H7 (cell line): ENCODE results near the gene CRIP3. TPM values are rescaled to one million over a fixed set of nuclear protein-coding genes. Genes with fewer than 3 reads are reported as not detected.

Experiments
- DNase-seq: peaks from one replicate; pipeline ENCODE4 v3.0.0; 2012
- H3K27me3 ChIP-seq: 2 replicates; pipeline ENCODE4 v1.6.0; 2011; ENCODE audit warnings: mild to moderate bottlenecking, low read length; ENCODE audit not compliant: control insufficient read depth, insufficient read depth
- H3K36me3 ChIP-seq: replicated peaks from 2 replicates; pipeline ENCODE4 v1.5.1; 2011; ENCODE audit warnings: low read length; ENCODE audit not compliant: control insufficient read depth, insufficient read depth
- H3K4me3 ChIP-seq: 2 replicates; pipeline ENCODE4 v1.5.1; 2011; ENCODE audit warnings: low read depth, mild to moderate bottlenecking, control low read depth, low read length, moderate library complexity; ENCODE audit not compliant: insufficient read depth
- total RNA-seq: library from RNA; depleted of rRNA; stranded (reverse); fragments of >200 nt; shearing (Covaris generic); gene quantifications from 2 replicates; pipeline ENCODE4 v1.2.3, GENCODE V29; 2014

The CRIP3 gene
- total RNA-seq, 1 experiment from 2014 or later: 20.1 TPM

- Histone ChIP-seq H3K36me3 (no peaks in the 10 kb centered on the region; the same call in none of the 2 replicates), H3K27me3 (no peaks in the 10 kb centered on the region), H3K4me3 (no peak overlapping the region)
- peak; percentile 13 for DNase-seq
Observed at GRCh38 chr6:43301081-43301870, 7.3 kb downstream of the CRIP3 start.

DNA sequence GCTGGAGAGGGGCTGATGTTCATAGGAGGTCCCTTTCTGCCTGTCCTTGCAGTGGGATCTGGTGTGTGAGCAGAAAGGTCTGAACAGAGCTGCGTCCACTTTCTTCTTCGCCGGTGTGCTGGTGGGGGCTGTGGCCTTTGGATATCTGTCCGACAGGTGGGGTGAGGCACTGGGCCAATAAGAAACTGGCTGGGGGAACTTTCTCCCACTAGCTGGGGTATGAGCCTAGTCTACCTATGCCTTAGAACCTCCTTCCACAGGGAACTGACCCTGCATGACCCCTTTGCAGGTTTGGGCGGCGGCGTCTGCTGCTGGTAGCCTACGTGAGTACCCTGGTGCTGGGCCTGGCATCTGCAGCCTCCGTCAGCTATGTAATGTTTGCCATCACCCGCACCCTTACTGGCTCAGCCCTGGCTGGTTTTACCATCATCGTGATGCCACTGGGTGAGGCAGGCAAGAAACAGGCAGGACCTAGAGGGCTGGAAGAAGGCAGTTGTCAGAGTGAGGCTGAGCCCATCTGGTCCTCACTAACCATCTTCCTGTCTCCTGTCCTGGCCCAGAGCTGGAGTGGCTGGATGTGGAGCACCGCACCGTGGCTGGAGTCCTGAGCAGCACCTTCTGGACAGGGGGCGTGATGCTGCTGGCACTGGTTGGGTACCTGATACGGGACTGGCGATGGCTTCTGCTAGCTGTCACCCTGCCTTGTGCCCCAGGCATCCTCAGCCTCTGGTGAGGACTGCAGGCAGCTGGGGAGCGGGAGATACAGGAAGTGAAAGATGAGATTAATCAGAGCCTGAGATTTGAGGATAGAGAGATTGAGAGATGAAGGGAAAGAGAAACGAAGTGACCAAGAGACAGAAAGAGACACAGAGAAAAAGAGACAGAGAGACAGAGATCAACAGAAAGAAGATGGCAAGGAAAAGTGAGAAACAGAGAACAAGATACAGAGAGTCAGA, 9.0 kb downstream of the CRIP3 start:
- no peaks in the 10 kb centered on the region for H3K36me3 ChIP-seq

DNA sequence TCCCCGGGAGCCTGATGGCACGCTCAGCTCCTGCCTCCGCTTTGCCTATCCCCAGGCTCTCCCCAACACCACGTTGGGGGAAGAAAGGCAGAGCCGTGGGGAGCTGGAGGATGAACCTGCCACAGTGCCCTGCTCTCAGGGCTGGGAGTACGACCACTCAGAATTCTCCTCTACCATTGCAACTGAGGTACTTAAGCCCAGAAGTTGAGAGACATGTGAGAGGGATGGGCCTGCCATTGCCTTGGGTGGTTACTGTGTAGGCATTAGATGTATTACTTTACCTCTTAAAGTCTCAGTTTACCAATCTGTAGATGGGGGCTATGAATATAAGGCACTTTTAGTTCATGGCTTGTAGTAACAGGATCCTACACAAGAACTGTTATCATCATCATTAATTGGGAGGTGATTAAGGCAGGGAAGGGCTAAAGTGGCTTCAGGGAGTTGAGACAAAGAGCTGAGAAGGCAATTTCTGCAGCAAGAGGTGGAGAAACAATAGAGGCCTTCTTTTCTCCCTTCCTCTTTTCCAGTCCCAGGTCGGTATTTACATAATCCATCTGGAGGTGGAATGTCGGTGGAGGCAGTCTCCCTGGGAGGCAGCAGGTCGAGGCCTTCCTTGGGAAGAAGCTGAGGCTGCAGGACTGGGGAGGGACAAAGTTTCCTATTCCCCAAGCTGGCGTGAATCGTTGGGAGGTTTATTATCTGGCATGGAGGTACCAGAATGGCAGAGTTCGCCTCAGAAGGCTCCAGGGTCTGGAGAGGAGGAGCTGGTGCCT, 9.9 kb downstream of the CRIP3 start:
- Histone ChIP-seq H3K27me3 (no peaks in the 10 kb centered on the region), H3K4me3 (no peak overlapping the region), H3K36me3 (no peaks in the 10 kb centered on the region)
- DNase-seq: peak; percentile 54

More for the DNA sequence above, 9.0 kb downstream of the CRIP3 start:
- no peaks in the 10 kb centered on the region for H3K27me3 ChIP-seq
- H3K4me3 ChIP-seq: no peak overlapping the region
- DNase-seq: peak; percentile 25

GRCh38 chr6:43297644-43298564, 10.7 kb downstream of the CRIP3 start, which contains the start of gene SLC22A7:
TSS of gene SLC22A7 (plus strand) at chr6:43298260. CDS start at chr6:43298359, 99 bp downstream.
- H3K36me3 ChIP-seq: no peaks in the 10 kb centered on the region
- peak; percentile 40 for DNase-seq
- H3K27me3 ChIP-seq: no peaks in the 10 kb centered on the region
- H3K4me3 ChIP-seq: no peak within 1 kb of the TSS

- peak; percentile 41 for DNase-seq
Observed at GRCh38 chr6:43296780-43297497, 11.7 kb downstream of the CRIP3 start.

DNA sequence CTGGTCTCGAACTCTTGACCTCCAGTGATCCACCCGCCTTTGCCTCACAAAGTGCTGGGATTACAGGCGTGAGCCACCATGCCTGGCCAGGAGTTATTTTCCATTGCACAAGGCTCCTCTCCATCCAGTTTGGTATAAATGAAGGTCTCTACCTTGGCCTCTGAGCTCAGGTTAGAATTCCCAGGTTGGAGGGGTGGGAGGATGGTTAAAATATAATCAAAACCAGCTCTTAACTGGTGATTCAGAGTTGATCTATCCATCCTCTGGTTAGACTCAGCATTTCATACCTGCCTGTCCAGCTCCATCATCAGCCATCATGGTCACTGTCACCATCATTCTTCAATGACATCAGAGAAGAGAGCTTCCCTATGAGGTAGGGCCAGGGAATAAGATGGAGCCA, 13.2 kb downstream of the CRIP3 start:
- no peaks in the 10 kb centered on the region for H3K36me3 ChIP-seq
- H3K4me3 ChIP-seq: no peak overlapping the region
- no peaks in the 10 kb centered on the region for H3K27me3 ChIP-seq
- DNase-seq: peak; percentile 5

More at GRCh38 chr6:43296780-43297497, 11.7 kb downstream of the CRIP3 start:
- Histone ChIP-seq H3K36me3 (no peaks in the 10 kb centered on the region), H3K4me3 (no peak overlapping the region), H3K27me3 (no peaks in the 10 kb centered on the region)

- H3K4me3 ChIP-seq: no peak overlapping the region
- H3K36me3 ChIP-seq: no peaks in the 10 kb centered on the region
- DNase-seq: no peak
- no peaks in the 10 kb centered on the region for H3K27me3 ChIP-seq
Observed at GRCh38 chr6:43294536-43294935, 14.1 kb downstream of the CRIP3 start.

DNA sequence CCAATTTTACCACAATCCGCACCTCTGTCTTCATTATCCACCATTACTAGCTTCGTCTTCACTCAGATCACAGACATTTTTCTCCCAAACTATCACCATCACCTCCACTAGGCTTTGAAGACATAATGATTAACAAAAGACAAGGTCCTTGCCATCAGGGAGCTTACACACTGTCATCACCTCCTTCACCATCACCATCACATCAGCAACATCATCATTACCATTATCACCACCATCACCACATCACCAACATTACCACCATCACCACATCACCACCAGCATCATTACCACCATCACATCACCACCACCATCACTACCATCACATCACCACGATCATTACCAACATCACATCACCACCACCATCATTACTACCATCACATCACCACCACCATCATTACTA, 14.9 kb downstream of the CRIP3 start:
- Histone ChIP-seq H3K4me3 (no peak overlapping the region), H3K36me3 (no peaks in the 10 kb centered on the region), H3K27me3 (no peaks in the 10 kb centered on the region)
- no peak for DNase-seq

DNA sequence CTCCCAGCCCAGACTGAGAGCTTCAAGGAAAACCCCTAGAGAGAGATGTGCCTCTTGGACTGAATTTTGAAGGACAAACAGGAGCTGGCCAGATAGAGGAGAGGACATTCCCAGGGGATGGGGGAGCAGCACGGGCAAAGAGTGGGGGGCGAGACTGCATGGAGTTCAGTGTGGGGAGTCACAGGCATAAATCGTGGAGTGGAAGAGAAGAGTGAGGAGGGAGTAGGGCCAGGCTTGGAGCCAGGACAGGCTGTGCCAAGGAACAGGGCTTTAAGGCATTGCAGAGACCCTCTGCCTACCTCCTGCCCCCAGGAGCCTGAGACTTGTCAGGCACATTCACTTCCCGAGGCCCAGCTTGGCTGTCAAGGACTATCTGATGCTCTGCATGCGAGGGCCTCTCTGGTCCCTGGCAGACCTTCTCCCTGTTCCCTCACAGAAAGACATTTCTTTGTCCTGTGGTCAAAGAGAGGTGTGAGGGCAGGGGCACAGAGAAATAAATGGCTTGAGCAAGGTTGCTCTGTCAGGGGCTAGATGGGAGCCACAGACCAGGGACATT, 15.8 kb downstream of the CRIP3 start:
- peak; percentile 16 for DNase-seq
- Histone ChIP-seq H3K36me3 (no peaks in the 10 kb centered on the region), H3K27me3 (no peaks in the 10 kb centered on the region), H3K4me3 (no peak overlapping the region)

GRCh38 chr6:43292341-43292740, 16.3 kb downstream of the CRIP3 start:
- no peaks in the 10 kb centered on the region for H3K36me3 ChIP-seq
- DNase-seq: no peak
- no peak overlapping the region for H3K4me3 ChIP-seq
- H3K27me3 ChIP-seq: no peaks in the 10 kb centered on the region

DNA sequence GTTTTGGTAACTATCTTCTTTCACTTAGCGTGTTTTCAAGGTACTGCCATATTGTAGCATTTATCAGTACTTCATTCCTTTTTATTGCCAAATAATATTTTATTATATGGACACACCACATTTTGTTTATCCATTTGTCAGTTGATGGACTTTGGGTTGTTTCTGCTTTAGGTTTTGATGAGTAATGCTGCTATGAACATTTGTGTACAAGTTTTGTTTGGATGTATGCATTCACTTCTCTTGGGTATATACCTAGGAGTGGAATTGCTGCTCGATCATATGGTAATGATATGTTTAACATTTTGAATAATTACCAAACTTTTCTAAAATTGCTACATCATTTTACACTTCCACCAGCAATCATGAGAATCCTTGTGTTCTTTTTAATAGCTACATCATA, 16.9 kb downstream of the CRIP3 start:
- H3K27me3 ChIP-seq: no peaks in the 10 kb centered on the region
- no peak for DNase-seq
- no peaks in the 10 kb centered on the region for H3K36me3 ChIP-seq
- no peak overlapping the region for H3K4me3 ChIP-seq

DNA sequence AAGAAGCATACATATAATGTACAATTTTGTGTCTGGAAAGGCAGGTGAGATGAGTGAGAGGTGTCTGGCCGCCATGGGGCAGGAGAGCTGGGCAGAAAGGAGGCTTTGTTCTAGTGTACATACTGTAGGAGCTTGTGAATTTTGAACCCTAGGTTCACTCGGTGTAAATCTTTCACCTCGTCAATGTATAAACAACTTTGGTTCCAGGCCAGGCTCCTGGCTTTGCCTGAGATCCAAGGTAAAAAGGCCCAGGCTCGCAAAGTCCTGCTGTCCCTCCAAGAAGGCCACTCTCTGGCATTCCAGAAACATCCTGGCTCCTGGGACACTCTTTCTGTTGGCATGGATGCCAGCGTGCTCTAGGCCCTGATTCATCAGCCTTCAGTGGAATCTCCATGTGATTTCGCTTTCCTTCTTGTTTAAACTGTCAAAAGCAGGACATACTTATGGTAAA, 17.7 kb downstream of the CRIP3 start:
- Histone ChIP-seq H3K4me3 (no peak overlapping the region), H3K27me3 (no peaks in the 10 kb centered on the region), H3K36me3 (no peaks in the 10 kb centered on the region)
- DNase-seq: peak; percentile 16
